Measurements from ENCODE around the gene DRD4.
"Not testable (repeated sequence)": the region's sequence is repeated elsewhere in the genome, so short reads cannot be mapped to it uniquely, and the experiment has no call there.

The DRD4 gene

DNA sequence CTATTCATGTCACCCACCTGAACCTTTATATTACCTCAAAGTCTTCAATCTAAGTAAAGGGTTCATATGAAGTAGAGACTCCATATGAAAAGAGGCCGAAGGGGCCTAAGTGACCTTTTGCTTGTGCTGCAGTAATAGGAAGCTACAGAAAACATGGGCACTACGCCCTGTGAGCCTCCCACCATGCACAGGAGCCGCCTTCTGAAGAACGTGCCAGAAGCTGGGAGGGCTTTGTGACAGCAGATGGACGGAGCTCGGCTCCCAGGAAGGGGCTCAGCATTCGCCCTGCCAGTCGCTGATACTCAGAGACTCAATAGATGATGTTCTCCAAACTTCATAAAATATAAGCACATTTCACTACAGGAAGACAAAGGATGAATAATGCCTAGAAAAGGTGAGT lies 36.8 kb downstream of the DRD4 start:
- no peak for DNase-seq (ENCODE audit: low read depth in 4 of 4, low spot score in 1 of 4)

DNA sequence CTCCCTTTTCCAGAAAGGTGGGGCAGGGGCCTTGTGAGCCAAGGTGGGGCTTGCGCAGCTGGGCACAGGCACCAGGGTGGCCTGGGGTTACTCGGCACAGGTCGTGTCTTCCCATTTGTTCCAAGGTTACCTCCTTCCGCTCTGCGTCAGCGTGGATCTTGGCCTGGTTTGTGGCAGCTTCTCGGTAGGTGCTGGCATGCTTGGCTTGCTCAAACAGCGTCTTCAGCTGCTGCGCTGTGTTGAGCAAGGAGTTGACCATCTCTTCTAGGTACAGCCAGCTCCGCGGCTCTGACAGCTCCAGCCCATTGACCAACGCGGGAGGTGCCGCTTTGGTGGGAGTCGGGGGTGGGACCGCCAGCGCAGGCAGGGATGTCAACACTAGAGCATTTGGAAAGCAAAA lies 37.3 kb downstream of the DRD4 start:
- no peak for DNase-seq (ENCODE audit: low read depth in 4 of 4, low spot score in 1 of 4)

DNA sequence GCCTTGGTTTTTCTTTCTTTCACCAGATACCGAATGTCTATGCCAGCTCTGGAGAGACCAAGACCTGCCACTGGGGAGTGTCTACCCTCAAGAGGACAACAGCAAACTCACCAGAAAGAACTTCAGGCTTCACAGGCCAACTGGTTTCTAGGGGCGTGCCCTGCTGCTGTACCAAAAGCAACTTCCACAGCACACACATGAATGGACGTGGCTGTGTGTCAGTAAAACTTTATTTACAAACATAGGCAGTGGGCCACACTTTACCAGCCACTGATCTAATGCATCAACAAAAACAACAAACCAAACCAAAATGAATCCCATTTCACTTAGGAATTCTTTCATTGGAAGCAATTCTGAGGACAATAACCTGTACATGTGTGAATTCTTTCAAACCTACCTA lies 41.2 kb downstream of the DRD4 start:
- DNase-seq (ENCODE audit: low read depth in 4 of 4, low spot score in 1 of 4), result no peak

DNA sequence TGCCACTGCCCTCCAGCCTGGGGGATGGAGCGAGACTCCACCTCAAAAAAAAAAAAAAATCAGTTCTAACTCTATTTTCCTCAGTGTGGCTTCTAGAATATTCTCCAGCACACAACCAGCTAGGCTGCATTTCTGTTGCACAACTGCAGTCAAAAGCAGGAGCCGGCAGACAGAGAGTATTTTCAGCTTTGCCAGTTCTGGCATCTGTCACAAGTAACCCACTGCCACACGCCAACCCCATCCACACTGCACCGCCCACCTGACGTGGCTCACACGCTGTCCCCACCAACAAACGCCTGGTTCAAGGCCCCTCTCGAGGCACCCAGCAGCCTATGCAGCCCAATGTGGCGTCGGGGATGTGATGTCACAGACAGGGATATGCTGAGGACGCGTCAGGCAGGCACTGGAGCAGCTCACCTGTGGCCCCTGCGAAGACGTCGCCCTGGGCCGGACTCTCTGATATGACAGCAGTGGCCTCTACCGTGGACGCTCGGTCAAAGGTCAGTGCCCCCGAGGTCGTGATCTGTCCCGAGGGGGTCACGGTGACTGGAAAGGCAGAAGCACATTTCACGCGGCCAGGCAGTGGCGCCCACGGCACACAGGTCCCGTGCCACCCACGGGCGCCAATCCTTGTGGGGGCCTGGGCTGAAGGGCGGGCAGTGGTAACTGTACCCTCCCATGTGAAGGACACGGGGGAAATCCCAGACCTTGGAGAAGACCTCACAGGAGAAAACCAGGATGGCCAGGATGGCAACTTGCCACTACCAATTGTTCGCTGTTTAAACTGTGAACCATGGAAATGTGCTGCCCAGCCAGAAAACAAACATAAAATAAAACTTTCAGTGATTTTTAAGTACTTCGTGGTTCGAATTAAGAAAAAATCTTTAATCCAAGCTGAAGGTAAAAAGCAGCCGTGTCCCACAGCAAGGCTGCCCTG lies 42.5 kb downstream of the DRD4 start:
- DNase-seq (ENCODE audit: low read depth in 4 of 4, low spot score in 1 of 4), result no peak

DNA sequence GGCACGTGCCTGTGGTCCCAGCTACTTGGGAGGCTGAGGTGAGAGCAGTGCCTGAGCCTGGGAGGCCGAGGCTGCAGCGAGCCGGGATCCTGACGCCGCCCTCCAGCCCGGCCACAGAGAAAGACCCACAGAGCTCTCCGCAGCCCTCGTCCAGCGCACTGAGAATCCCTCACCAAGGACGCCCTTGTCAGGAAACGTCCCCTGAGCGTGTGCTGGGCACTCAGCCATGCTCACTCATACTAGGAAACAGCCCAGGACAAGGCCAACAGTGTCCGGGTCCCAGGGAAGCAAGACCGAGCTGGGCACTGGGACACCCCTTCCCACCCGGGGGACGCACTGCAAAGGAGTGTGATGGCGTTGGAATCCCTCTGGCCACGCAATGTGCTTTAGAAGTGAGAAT lies 43.4 kb downstream of the DRD4 start:
- no peak for DNase-seq (ENCODE audit: low read depth in 4 of 4, low spot score in 1 of 4)

DNA sequence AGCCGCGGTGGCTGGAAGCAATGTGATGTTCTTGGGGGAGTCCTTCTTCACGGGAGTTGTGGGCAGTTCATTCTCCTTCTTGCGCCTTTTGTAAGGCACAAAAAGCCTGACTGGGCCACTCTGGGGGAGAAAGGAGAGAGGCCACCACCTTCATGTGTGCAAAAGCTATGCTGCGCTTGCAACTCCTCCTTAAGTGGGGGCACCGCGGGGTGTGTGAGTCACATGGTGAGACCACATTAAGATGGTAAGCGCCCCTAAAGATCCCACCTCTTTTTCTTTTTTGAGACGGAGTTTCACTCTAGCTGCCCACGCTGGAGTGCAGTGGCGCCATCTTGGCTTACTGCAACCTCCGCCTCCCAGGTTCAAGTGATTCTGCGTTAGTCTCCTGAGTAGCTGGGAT lies 43.9 kb downstream of the DRD4 start:
- no peak for DNase-seq (ENCODE audit: low read depth in 4 of 4, low spot score in 1 of 4)

DNA sequence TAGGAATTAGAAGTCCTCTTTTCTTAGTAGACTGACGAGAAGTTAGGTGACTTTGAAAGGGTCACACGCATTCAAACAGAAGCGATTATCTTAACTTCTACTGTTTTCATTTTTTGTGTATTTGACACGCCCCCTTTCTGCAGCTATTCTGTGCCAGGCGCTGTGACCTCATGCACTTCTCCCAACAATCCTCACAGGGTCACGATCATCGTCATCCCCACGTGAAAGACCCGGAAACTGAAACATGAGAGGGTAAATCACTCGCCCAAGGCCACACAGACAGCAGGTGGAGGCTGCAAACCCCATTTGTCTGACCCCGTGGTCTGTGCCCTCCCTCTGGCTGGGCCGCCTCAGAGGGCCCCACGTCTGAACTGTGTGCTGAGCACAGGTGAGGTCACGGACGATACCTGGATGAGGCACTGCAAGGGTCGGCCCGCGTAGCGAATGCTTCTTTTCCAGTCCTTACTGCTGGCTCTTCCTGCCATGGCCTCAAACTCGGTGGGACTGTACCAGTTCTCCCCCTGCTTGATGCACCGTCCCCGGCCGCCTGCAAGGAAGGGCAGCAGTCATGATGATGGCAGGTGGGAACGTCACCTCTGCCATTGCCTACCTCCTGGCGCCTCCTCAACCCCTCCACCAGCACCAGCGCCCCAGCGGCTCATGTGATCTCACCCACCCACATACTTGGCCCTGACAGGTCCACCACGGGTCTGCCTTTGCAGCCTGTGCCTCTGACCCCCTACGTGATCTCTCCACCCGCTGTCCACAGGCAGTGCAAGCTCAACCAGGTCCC lies 49.6 kb downstream of the DRD4 start:
- no peak for DNase-seq (ENCODE audit: low read depth in 4 of 4, low spot score in 1 of 4)

DNA sequence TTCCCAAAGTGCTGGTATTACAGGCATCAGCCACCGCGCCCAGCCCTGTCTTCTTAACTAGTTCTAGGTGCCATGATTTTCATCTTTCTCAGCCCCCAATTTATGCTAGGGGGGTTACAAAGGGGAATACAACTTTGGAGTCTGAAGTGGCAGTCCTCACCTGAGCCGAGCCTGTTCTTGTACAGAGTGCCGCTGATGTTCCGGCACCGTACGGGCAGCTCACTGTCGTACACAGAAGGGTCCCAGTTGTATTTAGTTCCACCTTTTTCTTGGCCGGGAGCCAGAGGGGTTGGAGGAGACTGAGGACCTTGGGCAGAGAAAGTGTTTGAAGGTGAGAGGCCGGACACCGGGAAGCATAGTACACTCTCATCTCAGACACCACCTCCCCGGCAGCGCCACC lies 50.7 kb downstream of the DRD4 start:
- DNase-seq (ENCODE audit: low read depth in 4 of 4, low spot score in 1 of 4), result no peak

DNA sequence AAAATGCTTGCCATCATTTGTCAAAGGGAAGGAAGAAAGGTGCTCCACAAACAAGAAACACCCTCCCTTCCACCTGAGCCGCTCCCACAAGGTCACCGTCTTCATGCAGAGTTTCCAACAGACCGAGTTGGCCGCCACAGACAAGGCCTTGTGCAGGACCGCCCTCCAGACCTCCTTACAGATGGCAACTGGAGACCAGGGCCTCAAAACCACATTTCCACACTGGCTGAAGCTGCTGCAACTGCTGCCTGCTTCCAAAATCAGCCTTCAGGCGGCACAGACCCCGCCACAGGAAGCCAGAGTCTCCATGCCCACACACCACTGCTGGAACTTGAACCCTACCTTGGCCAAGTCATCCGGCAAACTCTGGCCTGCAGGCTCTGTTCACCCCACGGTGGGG lies 51.6 kb downstream of the DRD4 start:
- no peak for DNase-seq (ENCODE audit: low read depth in 4 of 4, low spot score in 1 of 4)

DNA sequence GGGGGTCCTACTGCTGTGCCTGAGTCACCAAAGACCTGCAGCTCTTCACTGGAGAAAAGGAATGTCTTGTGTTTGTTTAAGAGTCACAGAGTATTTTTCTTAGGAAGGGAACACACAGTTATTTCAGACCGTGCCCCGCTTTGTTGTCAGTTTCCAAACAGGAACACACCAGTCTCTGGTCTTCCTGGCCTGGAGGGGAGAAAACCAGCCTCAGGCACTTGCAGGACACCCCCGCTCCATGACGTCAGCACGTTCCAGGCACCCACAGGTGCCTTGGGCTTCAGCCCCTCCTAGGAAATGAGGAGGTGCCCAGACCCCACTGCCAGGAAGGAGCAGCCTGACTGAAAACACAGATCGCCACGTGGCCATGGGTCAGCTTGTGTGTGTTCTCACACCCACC lies 52.6 kb downstream of the DRD4 start:
- no peak for DNase-seq (ENCODE audit: low read depth in 4 of 4, low spot score in 1 of 4)

DNA sequence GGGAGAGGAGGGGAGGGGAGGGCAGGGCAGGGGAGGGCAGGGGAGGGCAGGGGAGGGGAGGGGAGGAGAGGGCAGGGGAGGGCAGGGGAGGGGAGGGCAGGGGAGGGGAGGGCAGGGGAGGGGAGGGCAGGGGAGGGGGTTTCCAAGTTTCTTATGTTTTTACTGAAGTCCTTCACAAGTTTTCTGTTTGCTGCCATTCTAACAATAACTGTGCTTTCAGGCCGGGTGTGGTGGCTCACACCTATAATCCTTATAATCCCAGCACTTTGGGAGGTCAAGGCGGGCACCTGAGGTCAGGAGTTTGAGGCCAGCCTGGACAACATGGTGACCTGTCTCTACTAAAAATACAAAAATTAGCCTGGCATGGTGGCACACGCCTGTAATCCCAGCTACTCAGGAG lies 53.2 kb downstream of the DRD4 start:
- DNase-seq (ENCODE audit: low read depth in 4 of 4, low spot score in 1 of 4), result not testable (repeated sequence)

Data from stimulated activated CD4-positive, alpha-beta T cell treated with anti-CD3 and anti-CD28 coated beads, Interleukin-1b, Interleukin-23, amount 100 ng/mL, for 24 hours (primary cell).